ENCODE measurements around the gene RTP3. TPM values are rescaled to one million over a fixed set of nuclear protein-coding genes. Genes with fewer than 3 reads are reported as not detected.
A peak's percentile ranks its signal among the peaks of the same experiment; 100 is the strongest.

RTP3 gene
- total RNA-seq, 1 donor from 2014 or later = not detected

DNA sequence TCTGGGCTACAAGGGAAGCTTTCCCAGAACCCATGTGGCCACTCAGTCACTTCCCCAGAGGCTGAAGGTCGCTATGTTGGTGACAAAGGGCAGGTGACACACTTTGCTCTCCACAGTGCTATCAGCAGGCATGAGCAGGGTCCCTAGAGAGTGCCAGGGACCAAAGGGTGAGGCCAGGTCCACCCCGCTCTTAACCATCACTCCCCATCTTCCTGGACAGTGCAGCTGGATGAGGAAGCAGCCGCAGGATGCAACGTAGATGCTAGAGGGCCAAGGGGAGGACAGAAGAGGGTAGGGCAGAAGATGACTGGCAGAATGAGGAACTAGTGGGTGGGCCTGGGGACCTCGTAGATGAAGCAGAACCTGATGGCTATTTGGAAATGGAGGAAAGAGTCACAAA lies 19.4 kb upstream of the RTP3 start:
- Histone ChIP-seq H3K9me3 (peaks cover 0 to 6% of the 10 kb centered on the region in 2 donors), H3K4me1 (no peaks in the 10 kb centered on the region), H3K36me3 (no peaks in the 10 kb centered on the region), H3K27me3 (no peaks in the 10 kb centered on the region), H3K4me3 (no peak overlapping the region), H3K27ac (no peak overlapping the region)
- intact Hi-C loops (cut with DNase I) = no loop called here
- TF ChIP-seq, protein P1, sequence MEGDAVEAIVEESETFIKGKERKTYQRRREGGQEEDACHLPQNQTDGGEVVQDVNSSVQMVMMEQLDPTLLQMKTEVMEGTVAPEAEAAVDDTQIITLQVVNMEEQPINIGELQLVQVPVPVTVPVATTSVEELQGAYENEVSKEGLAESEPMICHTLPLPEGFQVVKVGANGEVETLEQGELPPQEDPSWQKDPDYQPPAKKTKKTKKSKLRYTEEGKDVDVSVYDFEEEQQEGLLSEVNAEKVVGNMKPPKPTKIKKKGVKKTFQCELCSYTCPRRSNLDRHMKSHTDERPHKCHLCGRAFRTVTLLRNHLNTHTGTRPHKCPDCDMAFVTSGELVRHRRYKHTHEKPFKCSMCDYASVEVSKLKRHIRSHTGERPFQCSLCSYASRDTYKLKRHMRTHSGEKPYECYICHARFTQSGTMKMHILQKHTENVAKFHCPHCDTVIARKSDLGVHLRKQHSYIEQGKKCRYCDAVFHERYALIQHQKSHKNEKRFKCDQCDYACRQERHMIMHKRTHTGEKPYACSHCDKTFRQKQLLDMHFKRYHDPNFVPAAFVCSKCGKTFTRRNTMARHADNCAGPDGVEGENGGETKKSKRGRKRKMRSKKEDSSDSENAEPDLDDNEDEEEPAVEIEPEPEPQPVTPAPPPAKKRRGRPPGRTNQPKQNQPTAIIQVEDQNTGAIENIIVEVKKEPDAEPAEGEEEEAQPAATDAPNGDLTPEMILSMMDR (IDR thresholded peaks at IDR 0.05) = no peak
- peak in 1 of 2 donors; percentile 30 for DNase-seq (ENCODE audit: low spot score in 2 of 2)

DNA sequence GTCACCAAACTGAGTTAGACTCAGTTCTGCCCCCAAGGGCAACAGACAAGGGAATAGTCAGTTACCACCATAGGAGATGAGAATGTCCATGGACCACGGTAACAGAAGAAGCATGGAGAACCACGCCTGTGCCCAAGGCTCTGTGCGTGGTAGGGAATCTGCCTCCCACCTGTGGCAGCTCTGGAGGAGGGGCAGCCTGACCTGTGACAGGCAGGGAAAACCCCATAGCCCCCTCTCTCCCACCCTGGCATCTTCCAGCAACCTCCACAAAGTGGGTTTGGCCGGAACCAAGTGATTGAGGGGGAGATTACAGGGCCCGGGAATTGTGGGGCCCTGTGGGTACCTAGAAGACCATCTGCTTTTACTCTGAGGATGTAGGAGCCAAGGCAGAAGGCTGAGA lies 18.8 kb upstream of the RTP3 start:
- peak in 1 of 2 donors; percentile 25 for DNase-seq (ENCODE audit: low spot score in 2 of 2)
- Histone ChIP-seq H3K27me3 (no peaks in the 10 kb centered on the region), H3K27ac (no peak overlapping the region), H3K4me3 (no peak overlapping the region), H3K36me3 (no peaks in the 10 kb centered on the region), H3K4me1 (no peaks in the 10 kb centered on the region), H3K9me3 (peaks cover 0 to 6% of the 10 kb centered on the region in 2 donors)
- TF ChIP-seq, protein P1 (IDR thresholded peaks at IDR 0.05) = no peak
- intact Hi-C loops (cut with DNase I) = no loop called here

DNA sequence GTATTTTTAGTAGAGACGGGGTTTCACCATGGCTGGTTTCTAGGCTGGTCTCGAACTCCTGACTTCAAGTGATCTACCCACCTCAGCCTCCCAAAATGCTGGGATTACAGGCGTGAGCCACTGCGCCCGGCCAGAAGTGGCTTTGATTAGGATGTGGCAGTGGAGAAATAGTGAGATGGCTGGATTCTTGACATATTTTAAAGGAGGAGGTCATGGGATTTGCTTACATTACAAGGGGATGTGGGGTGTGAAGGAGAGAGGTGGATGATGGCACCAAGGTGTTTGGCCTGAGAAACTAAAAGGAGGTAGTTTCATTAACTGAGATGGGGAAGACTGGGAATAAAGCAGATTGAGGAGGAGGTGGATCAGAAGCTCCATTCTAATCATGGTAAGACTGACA lies 18.1 kb upstream of the RTP3 start:
- no peak overlapping the region for H3K4me3 ChIP-seq
- H3K9me3 ChIP-seq = peaks cover 0 to 2% of the 10 kb centered on the region in 2 donors
- H3K27ac ChIP-seq = no peak overlapping the region
- no peaks in the 10 kb centered on the region for H3K36me3 ChIP-seq
- no peaks in the 10 kb centered on the region for H3K4me1 ChIP-seq
- no peaks in the 10 kb centered on the region for H3K27me3 ChIP-seq
- TF ChIP-seq, protein P1 (IDR thresholded peaks at IDR 0.05) = no peak
- intact Hi-C loops (cut with DNase I) = no loop called here
- peak in 1 of 2 donors; percentile 7 for DNase-seq (ENCODE audit: low spot score in 2 of 2)

DNA sequence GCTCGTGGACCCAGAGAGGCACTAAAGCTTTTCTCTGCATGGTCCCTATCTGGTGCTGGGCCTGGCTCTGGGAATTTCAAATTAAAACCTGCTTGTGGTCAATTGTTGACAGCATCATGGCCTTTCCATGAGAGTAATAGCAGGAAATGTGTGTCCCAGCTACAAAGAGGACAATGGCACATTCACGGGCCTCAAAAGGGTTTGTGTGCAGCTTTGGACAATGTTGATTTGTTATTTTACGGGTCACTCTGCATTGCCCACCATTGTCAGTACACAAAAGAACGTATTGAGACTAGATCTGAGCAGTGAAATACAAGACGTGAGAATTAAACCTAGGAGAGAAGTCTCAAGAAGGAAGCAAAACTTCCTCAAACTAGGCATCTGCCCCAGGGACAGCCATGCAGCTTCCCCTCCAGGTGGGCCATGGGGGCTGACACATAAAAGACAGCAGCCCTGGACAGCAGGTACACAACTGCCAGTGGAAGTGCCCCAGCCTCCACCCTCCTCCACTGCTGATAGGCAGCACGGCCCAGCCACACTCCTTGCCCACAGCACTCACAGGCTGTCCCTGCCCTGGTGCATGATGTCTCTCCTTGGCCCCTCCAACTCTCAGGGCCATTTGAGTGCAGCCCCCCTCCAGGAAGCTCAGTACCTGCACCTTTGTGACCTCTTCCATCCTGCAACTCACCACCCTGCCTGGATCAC lies 17.1 kb upstream of the RTP3 start:
- TF ChIP-seq, protein P1 (IDR thresholded peaks at IDR 0.05) = no peak
- intact Hi-C loops (cut with DNase I) = no loop called here
- H3K9me3 ChIP-seq = no peaks in the 10 kb centered on the region
- H3K4me3 ChIP-seq = no peak overlapping the region
- no peaks in the 10 kb centered on the region for H3K4me1 ChIP-seq
- H3K27me3 ChIP-seq = no peaks in the 10 kb centered on the region
- no peak overlapping the region for H3K27ac ChIP-seq
- DNase-seq (ENCODE audit: low spot score in 2 of 2) = peak in 1 of 2 donors; percentile 49
- no peaks in the 10 kb centered on the region for H3K36me3 ChIP-seq

DNA sequence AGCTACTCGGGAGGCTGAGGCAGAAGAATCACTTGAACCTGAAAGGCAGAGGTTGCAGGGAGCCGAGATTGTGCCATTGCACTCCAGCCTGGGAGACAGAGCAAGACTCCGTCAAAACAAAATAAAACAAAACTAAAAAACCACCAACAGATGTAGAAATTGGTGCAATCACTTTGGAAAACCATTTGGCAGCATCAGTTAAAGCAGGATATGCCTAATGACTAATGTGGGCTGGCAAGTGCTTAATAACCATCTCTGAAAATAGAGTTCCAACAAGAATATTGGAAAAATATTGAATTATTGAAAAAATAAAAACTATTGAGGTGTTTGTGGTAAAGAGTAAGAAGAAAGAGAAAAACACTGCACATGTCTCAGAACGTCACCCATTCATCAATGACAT lies 16.1 kb upstream of the RTP3 start:
- Histone ChIP-seq H3K36me3 (no peaks in the 10 kb centered on the region), H3K4me3 (no peak overlapping the region), H3K4me1 (no peaks in the 10 kb centered on the region), H3K27ac (no peak overlapping the region), H3K9me3 (no peaks in the 10 kb centered on the region), H3K27me3 (no peaks in the 10 kb centered on the region)
- TF ChIP-seq, protein P1 (IDR thresholded peaks at IDR 0.05) = no peak
- intact Hi-C loops (cut with DNase I) = no loop called here
- DNase-seq (ENCODE audit: low spot score in 2 of 2) = no peak

All from ascending aorta (tissue), 2 donors.